LHCN-M2 (cell line): Measurements from ENCODE around the gene SEPTIN5. TPM values are rescaled to one million over a fixed set of nuclear protein-coding genes. Genes with fewer than 3 reads are reported as not detected.
"Not testable (repeated sequence)": the region's sequence is repeated elsewhere in the genome, so short reads cannot be mapped to it uniquely, and the experiment has no call there.

Experiments
- DNase-seq: peaks from one replicate; pipeline ENCODE4 v3.0.0-alpha.2; 2012; ENCODE audit warnings: low read depth
- total RNA-seq: library from RNA; depleted of rRNA; stranded (reverse); fragments of >200 nt; gene quantifications from 2 replicates; pipeline ENCODE4 v1.2.3, GENCODE V29; 2014

The SEPTIN5 gene
- total RNA-seq, 1 experiment from 2014 or later, result 44.8 TPM

GRCh38 chr22:19720150-19720827 lies 6.0 kb downstream of the SEPTIN5 start:
- DNase-seq, result no peak

DNA sequence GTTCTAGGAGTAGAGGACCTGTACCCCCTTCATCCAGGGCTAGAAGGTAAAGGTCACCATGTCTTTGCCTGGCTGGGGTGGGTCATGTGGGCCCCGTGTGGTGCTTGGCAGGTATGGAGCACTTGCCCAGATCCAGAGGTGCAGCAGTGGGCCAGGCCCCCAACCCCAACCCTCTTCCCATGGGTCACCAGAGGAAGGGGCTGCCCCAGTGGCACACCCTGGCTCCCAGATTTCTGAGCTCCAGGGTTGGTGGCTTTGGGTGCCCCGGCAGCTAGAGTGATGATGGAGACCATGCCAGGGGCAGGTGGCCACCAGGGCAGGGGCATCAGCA lies 6.7 kb downstream of the SEPTIN5 start:
- DNase-seq, result no peak

DNA sequence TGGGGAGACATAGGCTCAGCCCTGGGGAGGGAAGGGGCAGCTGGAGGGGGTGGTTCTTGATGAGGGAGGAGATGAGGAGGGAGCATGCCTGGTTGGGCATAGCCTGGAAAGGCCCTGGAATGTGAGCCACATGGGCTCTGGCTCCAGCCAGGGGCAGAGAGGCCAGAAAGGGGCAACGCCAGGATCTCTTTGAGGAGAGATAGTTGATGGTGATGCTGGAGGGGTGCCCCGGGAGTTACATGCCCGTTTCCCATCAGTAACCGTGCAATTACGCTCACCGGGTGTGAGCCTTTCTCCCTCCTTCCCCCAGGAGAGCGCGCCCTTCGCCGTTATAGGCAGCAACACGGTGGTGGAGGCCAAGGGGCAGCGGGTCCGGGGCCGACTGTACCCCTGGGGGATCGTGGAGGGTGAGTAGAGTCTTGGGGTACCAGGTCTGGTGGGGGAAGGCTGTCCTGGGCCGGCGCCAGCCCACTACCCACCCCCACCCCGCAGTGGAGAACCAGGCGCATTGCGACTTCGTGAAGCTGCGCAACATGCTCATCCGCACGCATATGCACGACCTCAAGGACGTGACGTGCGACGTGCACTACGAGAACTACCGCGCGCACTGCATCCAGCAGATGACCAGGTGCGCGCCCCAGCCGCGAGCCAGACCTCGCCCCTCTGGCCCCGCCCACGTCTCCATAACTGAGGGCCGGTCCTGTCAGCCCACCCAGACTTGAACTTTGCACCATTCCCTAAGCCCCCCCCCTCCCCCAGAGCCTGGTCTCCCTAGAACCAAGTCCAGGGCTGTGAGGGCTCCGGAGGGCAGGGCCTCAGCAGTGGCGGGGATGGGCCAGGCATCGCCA lies 7.3 kb downstream of the SEPTIN5 start:
- DNase-seq, result no peak

DNA sequence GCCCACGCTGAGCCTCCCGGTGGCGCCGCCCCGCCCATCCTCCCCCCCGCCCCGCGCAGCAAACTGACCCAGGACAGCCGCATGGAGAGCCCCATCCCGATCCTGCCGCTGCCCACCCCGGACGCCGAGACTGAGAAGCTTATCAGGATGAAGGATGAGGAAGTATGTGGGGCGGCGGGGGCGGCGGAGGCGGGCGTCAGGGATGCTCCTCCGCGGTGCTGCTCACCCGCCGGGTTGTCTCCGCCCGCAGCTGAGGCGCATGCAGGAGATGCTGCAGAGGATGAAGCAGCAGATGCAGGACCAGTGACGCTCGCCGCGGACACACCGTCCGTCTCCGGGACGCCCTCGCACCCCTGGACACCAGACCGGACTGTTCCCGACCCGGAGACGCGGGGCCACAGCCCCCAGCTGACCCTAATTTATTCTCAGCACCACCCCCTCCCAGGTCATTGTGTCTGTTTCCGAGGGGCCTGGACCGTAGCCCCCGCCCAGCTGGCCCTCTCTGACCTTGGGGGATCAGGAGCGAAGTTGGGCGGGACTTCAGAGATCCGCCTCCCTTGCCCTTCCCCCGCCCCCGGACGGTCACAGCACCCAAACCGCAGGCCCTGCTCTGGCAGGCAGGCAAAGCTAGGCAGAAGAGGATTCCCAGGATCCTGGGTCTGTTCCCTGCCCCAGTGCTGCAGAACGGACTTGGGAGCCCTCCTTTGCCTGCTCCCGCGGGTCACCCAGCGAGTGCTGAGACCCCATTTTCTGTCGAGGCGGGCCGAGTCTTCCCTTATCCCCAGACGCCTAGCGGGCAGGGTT lies 8.1 kb downstream of the SEPTIN5 start:
- DNase-seq, result no peak

GRCh38 chr22:19722982-19723231 lies 8.6 kb downstream of the SEPTIN5 start:
- no peak for DNase-seq

GRCh38 chr22:19723232-19723982 lies 9.1 kb downstream of the SEPTIN5 start, which contains the start of gene GP1BB:
TSS of gene GP1BB (plus strand) at chr22:19723539. CDS start at chr22:19723570, 31 bp downstream.
- DNase-seq, result no peak

DNA sequence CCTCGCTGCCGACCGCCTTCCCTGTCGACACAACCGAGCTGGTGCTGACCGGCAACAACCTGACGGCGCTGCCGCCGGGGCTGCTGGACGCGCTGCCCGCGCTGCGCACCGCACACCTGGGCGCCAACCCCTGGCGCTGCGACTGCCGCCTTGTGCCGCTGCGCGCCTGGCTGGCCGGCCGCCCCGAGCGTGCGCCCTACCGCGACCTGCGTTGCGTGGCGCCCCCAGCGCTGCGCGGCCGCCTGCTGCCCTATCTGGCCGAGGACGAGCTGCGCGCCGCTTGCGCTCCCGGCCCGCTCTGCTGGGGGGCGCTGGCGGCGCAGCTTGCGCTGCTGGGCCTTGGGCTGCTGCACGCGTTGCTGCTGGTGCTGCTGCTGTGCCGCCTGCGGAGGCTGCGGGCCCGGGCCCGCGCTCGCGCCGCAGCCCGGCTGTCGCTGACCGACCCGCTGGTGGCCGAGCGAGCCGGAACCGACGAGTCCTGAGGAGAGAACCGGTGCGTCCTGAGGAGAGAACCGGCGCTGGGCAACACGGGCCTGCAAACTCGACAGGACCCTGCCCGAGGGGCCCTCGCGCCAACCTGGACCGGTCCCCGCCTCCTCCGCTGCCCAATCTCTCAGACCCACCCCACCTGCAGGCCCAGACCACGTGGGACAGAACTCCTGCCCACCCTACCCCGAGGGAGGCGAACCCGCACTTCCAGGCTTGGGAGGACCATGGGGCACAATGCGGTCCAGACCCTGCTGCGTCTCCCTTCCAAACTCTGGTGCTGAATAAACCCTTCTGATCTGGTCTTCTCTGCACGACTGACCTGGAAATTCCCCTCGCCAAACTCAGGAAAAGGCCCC lies 9.9 kb downstream of the SEPTIN5 start:
- DNase-seq, result no peak

DNA sequence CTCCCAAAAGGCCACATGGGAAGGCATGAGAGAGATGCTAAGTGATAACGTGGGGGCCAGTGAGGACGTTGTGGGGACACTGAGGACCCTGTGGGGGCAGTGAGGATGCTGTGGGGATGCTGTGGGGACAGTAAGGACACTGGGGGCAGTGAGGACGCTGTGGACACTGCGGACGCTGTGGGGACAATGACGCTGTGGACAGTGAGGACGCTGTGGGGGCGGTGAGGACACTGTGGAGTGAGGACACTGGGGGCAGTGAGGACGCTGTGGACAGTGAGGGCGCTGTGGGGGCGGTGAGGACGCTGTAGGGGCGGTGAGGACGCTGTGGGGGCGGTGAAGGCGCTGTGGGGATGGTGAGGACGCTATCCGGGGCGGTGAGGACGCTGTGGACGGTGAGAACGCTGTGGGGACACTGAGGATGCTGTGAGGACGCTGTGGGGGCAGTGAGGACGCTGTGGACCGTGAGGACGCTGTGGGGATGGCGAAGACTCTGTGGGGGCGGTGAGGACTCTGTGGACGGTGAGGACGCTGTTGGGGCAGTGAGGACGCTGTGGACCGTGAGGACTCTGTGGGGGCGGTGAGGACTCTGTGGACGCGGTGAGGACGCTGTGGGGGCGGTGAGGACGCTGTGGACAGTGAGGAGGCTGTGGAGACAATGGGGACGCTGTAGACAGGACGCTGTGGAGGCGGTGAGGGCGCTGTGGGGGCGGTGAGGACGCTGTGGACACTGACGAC lies 10.8 kb downstream of the SEPTIN5 start:
- DNase-seq, result no peak

GRCh38 chr22:19726064-19726788 lies 11.9 kb downstream of the SEPTIN5 start:
- not testable (repeated sequence) for DNase-seq

- DNase-seq, result no peak
Observed at GRCh38 chr22:19727310-19728150, 13.2 kb downstream of the SEPTIN5 start.

DNA sequence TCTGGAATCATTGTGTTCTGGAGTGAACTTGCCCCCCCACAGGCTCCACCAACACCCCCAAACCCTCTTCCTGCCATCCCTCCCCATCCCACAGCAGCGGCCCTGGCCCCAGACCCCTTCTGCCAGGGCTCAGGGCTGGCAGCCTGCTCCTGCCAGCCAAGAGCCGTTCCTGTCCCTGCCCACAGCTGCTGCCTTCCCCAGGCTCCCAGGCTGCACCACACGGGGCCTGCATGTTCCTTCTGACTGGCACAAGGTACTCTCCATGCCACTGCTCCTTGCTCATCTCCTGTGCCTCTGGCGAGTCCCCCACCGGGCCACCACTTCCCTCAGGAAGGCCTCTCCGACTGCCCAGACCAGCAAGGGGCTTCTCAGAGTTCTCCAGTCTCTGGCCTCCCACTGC lies 14.0 kb downstream of the SEPTIN5 start:
- no peak for DNase-seq

DNA sequence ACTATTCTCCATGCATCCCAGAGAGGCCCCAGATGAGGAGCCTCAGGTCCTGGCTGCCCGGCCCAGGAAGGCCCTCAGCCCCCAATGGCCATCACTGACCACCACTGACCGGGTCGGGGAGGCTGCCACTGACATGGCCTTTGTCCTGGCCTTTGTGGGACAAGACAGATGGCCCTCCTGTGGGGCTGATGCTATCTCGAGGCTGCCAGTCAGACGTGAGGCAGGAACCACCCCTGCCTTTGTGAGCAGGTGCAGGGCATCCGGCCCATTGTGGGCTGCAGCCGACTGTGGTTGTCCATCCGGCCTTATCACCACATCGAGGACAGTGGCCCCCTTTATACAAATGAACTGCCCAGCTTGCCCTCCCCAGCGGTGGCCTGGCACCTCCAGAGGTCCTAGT lies 14.5 kb downstream of the SEPTIN5 start:
- no peak for DNase-seq

DNA sequence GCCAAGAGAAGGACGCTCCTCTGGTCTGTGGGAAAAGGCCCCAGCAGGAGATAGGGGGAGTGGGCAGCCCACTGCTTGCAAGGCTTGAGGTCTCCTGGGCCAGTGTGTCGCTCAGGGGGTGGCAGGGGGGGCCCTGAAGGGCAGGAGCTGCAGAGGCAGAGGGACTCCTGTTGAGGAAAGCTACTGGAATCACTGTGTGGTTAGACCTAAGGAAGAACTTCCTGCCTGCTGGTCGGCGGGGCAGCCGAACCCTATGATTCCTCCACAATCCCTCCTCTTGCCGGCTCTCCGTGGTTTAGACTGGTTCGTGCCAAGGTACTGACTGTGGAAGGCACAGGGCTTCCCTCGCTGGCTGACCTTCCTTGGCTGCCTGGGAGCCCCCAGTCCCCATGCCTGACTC lies 15.2 kb downstream of the SEPTIN5 start:
- no peak for DNase-seq

- DNase-seq, result no peak
Observed at GRCh38 chr22:19730198-19730597, 15.9 kb downstream of the SEPTIN5 start.

DNA sequence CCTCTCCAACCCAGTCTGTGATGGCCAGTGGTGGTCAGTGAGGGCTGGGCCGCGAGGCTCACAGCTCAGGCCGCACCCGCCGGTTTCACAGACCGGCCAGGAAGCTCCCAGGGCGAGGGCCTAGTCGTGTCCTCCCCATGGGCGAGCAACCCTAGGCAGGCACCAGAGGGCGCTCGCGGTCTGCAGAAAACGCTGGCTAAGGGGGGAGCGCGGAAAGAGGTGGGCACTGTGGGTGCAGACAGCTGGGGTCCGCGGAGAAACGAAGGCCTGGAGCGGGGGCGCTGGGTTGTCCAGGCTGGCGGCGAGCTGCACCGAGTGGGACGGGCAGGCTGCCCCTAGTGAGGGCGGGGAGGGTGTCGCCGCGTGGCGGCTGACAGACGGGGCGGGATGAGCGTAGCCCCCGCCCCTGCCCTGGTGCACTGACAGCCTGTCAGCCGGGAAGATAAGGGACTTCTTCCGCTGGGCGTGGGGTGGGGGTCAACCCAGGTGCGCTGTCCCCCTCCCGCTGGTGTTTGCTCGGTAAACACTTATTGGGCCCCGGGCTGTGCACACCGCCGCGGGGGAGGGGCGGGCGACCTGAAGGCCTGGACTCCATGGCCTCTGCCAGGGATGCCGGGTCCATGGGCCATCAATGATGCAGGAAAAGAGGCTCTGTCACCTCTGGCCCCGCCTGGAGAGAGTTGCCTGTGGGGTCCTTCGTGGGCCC lies 16.5 kb downstream of the SEPTIN5 start:
- DNase-seq, result peak; percentile 71

DNA sequence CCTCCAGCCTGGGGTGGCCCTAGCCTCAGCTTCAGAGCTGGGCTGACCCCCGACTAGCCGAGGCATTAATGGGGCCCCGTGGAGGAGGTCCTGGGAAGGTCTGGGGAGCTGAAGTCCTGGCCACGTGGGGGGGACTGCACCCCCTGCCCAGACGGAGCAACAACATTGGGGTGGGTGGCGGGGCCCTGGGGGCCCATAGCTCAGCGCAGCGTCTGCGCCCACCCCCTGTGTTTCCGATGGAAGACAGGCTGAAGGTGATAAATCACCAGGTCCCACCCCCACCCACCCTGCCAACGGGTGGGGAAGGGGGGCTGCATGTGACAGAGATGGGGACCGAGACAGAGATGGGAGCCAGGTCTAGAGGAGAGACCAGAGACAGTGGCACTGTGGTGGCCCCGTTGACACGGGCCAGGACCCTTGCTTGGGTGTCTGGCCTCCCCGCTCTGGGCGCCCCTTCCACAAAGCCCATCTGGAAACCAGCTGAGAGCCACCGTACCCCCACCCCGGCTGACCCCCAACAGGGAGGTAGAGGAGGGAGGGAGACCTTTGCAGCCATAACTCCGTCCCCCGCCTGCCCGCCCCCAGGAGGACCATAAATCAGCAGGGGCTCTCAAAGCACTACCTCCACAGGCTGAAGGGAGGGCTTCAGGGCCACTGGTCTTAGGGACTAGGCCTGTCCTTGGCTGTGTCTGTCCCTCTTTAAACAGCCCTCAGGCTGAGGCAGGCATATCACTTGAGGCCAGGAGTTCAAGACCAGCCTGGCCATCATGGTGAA lies 17.2 kb downstream of the SEPTIN5 start:
- no peak for DNase-seq
